Stimulated activated CD4-positive, alpha-beta T cell treated with anti-CD3 and anti-CD28 coated beads, Interleukin-1b, Interleukin-23, amount 100 ng/mL, for 48 hours (primary cell): Measurements from ENCODE around the gene C1QTNF1.

ENCODE experiments used
- DNase-seq: peaks from one replicate; pipeline ENCODE4 v3.0.0-alpha.2; 2020

C1QTNF1 gene

GRCh38 chr17:78993241-78993956 lies 30.6 kb upstream of the C1QTNF1 start:
- peak; percentile 36 for DNase-seq

GRCh38 chr17:78993981-78994671 lies 29.8 kb upstream of the C1QTNF1 start:
- no peak for DNase-seq

- no peak for DNase-seq
Measured at GRCh38 chr17:78995022-78995760, 28.8 kb upstream of the C1QTNF1 start.

- DNase-seq: no peak
Measured at GRCh38 chr17:78995761-78996451, 28.1 kb upstream of the C1QTNF1 start.

- DNase-seq: no peak
Measured at GRCh38 chr17:78996781-78997201, 27.2 kb upstream of the C1QTNF1 start.

- DNase-seq: no peak
Measured at GRCh38 chr17:78997231-78997741, 26.7 kb upstream of the C1QTNF1 start.

GRCh38 chr17:78997881-78998280 lies 26.1 kb upstream of the C1QTNF1 start:
- no peak for DNase-seq

GRCh38 chr17:78998311-78999055 lies 25.5 kb upstream of the C1QTNF1 start:
- no peak for DNase-seq

- DNase-seq: no peak
Measured at GRCh38 chr17:78999056-78999768, 24.8 kb upstream of the C1QTNF1 start.

- DNase-seq: no peak
Measured at GRCh38 chr17:78999947-79000395, 24.0 kb upstream of the C1QTNF1 start.

- DNase-seq: no peak
Measured at GRCh38 chr17:79000396-79001189, 23.4 kb upstream of the C1QTNF1 start.

GRCh38 chr17:79001190-79002020 lies 22.6 kb upstream of the C1QTNF1 start:
- no peak for DNase-seq

- no peak for DNase-seq
Measured at GRCh38 chr17:79002291-79002690, 21.7 kb upstream of the C1QTNF1 start.

GRCh38 chr17:79002796-79003593 lies 21.0 kb upstream of the C1QTNF1 start:
- DNase-seq: no peak

GRCh38 chr17:79003661-79004411 lies 20.1 kb upstream of the C1QTNF1 start:
- no peak for DNase-seq

- no peak for DNase-seq
Measured at GRCh38 chr17:79005063-79005861, 18.7 kb upstream of the C1QTNF1 start.

- DNase-seq: no peak
Measured at GRCh38 chr17:79006046-79006445, 17.9 kb upstream of the C1QTNF1 start.
